Fibroblast of mammary gland (primary cell): Measurements from ENCODE around the gene YBX2.

Source experiments
- DNase-seq: peaks from one replicate; pipeline ENCODE4 v3.0.0-alpha.2; 2010; ENCODE audit warnings: low read depth
- H3K4me3 ChIP-seq: 2 replicates; pipeline ENCODE4 v1.5.1; 2011; ENCODE audit warnings: low read depth, mild to moderate bottlenecking, low read length, moderate library complexity; ENCODE audit not compliant: control insufficient read depth
- CTCF ChIP-seq: conservative IDR thresholded peaks from 2 replicates; pipeline ENCODE4 v1.5.1; 2011; ENCODE audit warnings: low read depth, low read length, inconsistent platforms; ENCODE audit not compliant: control insufficient read depth, insufficient read depth

The YBX2 gene

GRCh38 chr17:7323731-7324437, 29.4 kb upstream of the YBX2 start:
- H3K4me3 ChIP-seq = no peak overlapping the region
- peak; percentile 80 for TF ChIP-seq CTCF
- peak; percentile 50 for DNase-seq

- no peak overlapping the region for H3K4me3 ChIP-seq
- TF ChIP-seq CTCF = no peak
- no peak for DNase-seq
These were observed 28.2 kb upstream of the YBX2 start for GRCh38 chr17:7322520-7323194.

- H3K4me3 ChIP-seq = no peak overlapping the region
- TF ChIP-seq CTCF = no peak
- DNase-seq = no peak
These were observed 27.0 kb upstream of the YBX2 start for GRCh38 chr17:7321466-7321865.

GRCh38 chr17:7318121-7318860, 23.9 kb upstream of the YBX2 start:
- no peak for TF ChIP-seq CTCF
- no peak overlapping the region for H3K4me3 ChIP-seq
- DNase-seq = no peak

GRCh38 chr17:7317161-7317803, 22.8 kb upstream of the YBX2 start:
- no peak for DNase-seq

More at GRCh38 chr17:7317161-7317803, 22.8 kb upstream of the YBX2 start:
- no peak for TF ChIP-seq CTCF
- no peak overlapping the region for H3K4me3 ChIP-seq
